Activated gamma-delta T cell (primary cell): ENCODE measurements around the gene CYP11A1.

ENCODE experiments used
- DNase-seq: peaks from one replicate; lab custom pipeline; 2025; lab: John Stamatoyannopoulos, UW

The CYP11A1 gene

DNA sequence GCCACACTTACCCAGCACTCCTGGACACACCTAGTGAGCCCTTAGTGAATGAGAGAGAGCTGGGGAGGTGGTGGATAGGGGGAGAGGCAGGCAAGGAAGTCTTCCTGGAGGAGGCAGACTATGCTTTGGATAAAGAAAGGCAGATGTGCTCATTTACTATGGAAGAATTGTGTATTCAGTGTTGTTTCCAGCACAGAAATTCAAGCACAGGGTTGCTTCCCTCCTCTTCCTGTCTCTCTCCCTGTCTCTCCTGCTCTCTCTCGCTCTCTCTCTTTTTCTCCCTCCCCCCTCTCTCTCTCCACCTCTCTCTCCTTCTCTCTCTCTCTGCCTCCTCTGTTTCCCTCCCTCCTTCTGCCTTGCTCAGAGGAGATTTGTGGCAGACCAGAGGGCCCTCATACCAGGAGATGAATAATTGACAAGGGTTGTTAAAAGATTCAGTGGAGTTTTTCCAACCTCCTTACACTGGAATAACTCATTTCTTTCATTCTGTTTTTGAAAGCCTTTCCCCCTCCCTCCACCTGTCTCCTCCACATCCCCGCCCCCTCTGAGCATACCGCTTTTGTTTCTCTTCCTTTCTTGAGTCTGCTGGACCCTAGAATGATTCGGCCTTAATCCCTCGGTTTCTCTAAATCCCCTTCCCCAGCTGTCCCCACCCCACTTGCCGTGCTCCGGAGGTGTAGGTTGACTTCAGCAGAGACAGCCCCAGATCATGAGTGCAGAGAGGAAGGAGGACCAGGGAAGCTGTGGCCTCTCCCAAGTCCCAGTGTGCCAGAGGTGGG, 65.7 kb downstream of the CYP11A1 start:
- DNase-seq, result no peak

GRCh38 chr15:74300057-74300795, 67.2 kb downstream of the CYP11A1 start:
- DNase-seq, result no peak

GRCh38 chr15:74297887-74298286, 69.6 kb downstream of the CYP11A1 start:
- no peak for DNase-seq

- no peak for DNase-seq
These were observed 71.6 kb downstream of the CYP11A1 start for GRCh38 chr15:74295800-74296199.

DNA sequence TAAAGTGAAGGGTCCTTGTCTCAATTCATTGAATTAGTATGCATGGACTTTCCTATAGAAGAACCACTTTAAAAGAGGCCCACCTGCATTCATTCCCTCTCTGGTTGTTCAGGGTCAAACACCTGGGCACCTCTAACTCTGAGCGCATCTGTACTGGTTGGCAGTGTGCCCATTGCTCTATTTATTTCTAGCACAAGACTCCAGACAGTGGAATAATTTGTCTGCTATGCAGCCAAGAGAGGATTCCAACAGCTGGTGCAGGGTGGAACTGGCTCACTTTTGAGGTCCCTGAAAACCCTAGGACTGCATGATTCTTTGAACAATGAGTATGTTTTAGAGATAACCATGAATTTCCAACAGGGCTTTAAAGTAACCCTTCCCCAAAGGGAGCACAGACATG, 73.4 kb downstream of the CYP11A1 start:
- no peak for DNase-seq

- DNase-seq, result no peak
These were observed 74.2 kb downstream of the CYP11A1 start for GRCh38 chr15:74293021-74293810.

DNA sequence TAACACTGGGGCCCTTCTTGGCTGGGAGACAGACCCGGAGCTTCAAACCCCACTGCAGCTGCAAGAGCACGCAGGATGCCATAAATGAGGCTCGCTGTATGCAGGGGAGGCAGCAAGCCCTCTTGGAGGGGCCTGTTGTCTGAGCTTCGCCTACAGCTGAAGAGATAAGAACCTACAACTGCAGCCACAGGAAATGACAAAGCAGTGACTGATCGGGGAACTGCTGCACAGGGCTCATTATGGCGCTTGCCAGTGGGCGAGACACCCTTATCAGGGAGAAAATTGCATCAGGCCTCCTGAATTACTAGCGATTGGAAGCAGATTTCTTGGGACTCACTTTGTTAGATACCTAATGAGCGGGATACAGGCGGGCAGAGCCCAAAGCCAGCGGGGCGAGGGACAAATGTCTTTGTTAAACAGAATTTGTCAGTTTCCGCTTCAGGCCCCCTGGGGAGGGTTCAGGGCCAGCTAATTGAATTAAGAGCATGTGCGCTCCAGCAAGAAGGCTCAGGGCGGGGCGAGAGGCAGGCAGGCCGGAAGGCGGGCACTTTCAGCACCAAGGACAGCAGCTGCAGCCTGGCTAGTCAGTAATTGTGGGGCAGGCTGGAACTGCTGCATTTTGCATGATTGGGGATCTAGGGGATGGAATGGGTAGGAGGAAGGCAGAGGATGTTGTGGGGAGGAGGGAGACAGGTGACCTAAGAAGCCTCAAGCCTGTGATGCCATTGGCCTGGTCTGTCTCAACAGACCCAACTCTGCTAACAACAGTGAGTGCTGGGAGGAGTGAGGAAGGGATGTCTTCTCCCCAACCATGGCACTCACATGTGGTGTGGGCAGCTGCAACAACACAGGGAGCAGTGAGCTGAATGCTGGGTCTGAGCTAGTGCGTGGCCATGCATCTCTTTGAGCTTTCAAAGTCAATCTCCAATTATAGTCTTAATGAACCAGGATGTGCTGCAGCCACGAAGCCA, 76.1 kb downstream of the CYP11A1 start:
- no peak for DNase-seq

GRCh38 chr15:74290645-74291044, 76.8 kb downstream of the CYP11A1 start:
- DNase-seq, result no peak

DNA sequence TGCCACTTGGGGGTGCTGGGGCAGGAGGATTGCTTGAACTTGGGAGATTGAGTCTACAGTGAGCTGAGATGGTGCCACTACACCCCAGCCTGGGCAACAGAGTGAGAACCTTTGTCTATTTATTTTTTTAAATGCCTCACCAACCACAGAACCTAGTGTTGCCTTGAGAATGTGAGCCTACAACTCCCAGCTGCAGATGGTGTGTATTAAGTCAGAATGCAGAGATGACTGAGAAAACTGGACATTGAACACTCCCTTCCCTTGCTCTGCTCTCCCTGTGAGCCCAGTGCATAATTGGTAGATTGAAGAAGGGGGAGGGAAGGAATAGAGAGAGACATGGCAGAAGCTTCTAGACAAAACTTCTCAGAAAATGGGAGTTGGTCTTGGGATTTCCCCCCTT, 77.8 kb downstream of the CYP11A1 start:
- DNase-seq, result no peak
